Tibial nerve (tissue), 3 donors: ENCODE measurements around the gene SERPIND1.

Experiments used
- POLR2A ChIP-seq, 2 donors: fragments of 450-650 bp; IDR thresholded peaks; one replicate each; pipeline ENCODE4 v1.6.1; 2017; ENCODE audit warnings: antibody characterized with exemption in 2 of 2, mild to moderate bottlenecking in 2 of 2, moderate library complexity in 2 of 2
- TF ChIP-seq, protein P1 (sequence below), 5 experiments: fragments of 200-600 bp in 3 of 5; fragments of 450-650 bp in 2 of 5; sonication (generic) in 3 of 5; IDR thresholded peaks; one replicate each; pipeline ENCODE4 v1.5.1; 2016 to 2019; ENCODE audit warnings: antibody characterized with exemption in 5 of 5, mild to moderate bottlenecking in 3 of 5, moderate library complexity in 2 of 5

DNA sequence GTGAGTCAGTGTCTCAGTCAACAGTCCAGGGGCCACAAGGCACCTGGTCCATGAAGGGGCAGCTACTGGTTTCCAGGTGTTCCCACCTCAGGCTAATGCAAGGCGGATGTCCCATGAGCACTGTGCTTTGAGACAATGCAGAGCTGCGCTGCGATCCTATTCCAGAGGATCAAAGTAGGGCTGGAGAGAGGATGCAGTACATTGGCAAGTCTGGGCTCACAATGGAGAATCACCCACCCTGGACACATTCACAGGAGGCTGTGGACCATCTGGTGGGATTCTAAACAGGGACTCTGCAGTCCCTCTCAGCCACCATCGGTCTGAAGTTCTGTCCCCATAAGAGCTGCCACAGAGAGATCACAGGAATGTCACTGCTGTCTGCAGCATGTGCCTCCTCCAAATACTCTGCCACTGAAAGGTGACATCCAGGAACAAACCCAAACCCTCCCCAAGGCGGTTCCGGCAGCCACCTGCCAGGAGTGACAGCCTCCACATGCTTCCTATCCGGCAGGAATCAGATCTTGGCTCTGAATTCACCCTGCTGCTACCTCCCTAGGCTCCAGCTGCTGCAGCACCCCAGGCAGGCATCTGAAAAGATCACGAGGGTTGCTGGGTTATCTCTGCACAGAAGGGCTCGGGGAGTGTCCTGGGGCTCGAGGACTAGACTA, 45.3 kb upstream of the SERPIND1 start:
- TF ChIP-seq POLR2A (IDR thresholded peaks at IDR 0.05): no peak
- TF ChIP-seq, protein P1, sequence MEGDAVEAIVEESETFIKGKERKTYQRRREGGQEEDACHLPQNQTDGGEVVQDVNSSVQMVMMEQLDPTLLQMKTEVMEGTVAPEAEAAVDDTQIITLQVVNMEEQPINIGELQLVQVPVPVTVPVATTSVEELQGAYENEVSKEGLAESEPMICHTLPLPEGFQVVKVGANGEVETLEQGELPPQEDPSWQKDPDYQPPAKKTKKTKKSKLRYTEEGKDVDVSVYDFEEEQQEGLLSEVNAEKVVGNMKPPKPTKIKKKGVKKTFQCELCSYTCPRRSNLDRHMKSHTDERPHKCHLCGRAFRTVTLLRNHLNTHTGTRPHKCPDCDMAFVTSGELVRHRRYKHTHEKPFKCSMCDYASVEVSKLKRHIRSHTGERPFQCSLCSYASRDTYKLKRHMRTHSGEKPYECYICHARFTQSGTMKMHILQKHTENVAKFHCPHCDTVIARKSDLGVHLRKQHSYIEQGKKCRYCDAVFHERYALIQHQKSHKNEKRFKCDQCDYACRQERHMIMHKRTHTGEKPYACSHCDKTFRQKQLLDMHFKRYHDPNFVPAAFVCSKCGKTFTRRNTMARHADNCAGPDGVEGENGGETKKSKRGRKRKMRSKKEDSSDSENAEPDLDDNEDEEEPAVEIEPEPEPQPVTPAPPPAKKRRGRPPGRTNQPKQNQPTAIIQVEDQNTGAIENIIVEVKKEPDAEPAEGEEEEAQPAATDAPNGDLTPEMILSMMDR (IDR thresholded peaks at IDR 0.05): no peak
